Uterus (tissue), 2 donors: ENCODE results near the gene MMEL1.

ENCODE experiments used
- POLR2A ChIP-seq, 2 donors: fragments of 450-650 bp; IDR thresholded peaks; one replicate each; pipeline ENCODE4 v1.6.1; 2016; ENCODE audit warnings: antibody characterized with exemption in 2 of 2, mild to moderate bottlenecking in 1 of 2, moderate library complexity in 1 of 2
- TF ChIP-seq, protein P1 (sequence below), 4 experiments: fragments of 200-600 bp in 2 of 4; fragments of 450-650 bp in 2 of 4; sonication (generic) in 2 of 4; IDR thresholded peaks; one replicate each; pipeline ENCODE4 v1.5.1; 2016 to 2019; ENCODE audit warnings: antibody characterized with exemption in 4 of 4, mild to moderate bottlenecking in 2 of 4, moderate library complexity in 1 of 4

- TF ChIP-seq POLR2A (IDR thresholded peaks at IDR 0.05): no peak
- TF ChIP-seq, protein P1, sequence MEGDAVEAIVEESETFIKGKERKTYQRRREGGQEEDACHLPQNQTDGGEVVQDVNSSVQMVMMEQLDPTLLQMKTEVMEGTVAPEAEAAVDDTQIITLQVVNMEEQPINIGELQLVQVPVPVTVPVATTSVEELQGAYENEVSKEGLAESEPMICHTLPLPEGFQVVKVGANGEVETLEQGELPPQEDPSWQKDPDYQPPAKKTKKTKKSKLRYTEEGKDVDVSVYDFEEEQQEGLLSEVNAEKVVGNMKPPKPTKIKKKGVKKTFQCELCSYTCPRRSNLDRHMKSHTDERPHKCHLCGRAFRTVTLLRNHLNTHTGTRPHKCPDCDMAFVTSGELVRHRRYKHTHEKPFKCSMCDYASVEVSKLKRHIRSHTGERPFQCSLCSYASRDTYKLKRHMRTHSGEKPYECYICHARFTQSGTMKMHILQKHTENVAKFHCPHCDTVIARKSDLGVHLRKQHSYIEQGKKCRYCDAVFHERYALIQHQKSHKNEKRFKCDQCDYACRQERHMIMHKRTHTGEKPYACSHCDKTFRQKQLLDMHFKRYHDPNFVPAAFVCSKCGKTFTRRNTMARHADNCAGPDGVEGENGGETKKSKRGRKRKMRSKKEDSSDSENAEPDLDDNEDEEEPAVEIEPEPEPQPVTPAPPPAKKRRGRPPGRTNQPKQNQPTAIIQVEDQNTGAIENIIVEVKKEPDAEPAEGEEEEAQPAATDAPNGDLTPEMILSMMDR (IDR thresholded peaks at IDR 0.05): no peak
These were observed 58.5 kb downstream of the MMEL1 start for GRCh38 chr1:2574350-2574749.
